CD1c-positive myeloid dendritic cell (primary cell): Measurements from ENCODE around the gene MGAT5.

Source experiments
- DNase-seq: peaks from one replicate; pipeline ENCODE4 v3.0.0-alpha.2; 2016; ENCODE audit errors: extremely low spot score

MGAT5 gene, protein sequence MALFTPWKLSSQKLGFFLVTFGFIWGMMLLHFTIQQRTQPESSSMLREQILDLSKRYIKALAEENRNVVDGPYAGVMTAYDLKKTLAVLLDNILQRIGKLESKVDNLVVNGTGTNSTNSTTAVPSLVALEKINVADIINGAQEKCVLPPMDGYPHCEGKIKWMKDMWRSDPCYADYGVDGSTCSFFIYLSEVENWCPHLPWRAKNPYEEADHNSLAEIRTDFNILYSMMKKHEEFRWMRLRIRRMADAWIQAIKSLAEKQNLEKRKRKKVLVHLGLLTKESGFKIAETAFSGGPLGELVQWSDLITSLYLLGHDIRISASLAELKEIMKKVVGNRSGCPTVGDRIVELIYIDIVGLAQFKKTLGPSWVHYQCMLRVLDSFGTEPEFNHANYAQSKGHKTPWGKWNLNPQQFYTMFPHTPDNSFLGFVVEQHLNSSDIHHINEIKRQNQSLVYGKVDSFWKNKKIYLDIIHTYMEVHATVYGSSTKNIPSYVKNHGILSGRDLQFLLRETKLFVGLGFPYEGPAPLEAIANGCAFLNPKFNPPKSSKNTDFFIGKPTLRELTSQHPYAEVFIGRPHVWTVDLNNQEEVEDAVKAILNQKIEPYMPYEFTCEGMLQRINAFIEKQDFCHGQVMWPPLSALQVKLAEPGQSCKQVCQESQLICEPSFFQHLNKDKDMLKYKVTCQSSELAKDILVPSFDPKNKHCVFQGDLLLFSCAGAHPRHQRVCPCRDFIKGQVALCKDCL

GRCh38 chr2:134253804-134254203, at the start of gene MGAT5:
Gene MGAT5 (plus strand): TSS chr2:134254072. CDS start chr2:134254404, 332 bp downstream.
- peak; percentile 18 for DNase-seq

- no peak for DNase-seq
Observed at GRCh38 chr2:134205087-134205486, 48.8 kb upstream of the MGAT5 start.

GRCh38 chr2:134206031-134206430, 47.8 kb upstream of the MGAT5 start:
- DNase-seq: peak; percentile 76

- DNase-seq: peak; percentile 66
Observed at GRCh38 chr2:134206573-134206972, 47.3 kb upstream of the MGAT5 start.

DNA sequence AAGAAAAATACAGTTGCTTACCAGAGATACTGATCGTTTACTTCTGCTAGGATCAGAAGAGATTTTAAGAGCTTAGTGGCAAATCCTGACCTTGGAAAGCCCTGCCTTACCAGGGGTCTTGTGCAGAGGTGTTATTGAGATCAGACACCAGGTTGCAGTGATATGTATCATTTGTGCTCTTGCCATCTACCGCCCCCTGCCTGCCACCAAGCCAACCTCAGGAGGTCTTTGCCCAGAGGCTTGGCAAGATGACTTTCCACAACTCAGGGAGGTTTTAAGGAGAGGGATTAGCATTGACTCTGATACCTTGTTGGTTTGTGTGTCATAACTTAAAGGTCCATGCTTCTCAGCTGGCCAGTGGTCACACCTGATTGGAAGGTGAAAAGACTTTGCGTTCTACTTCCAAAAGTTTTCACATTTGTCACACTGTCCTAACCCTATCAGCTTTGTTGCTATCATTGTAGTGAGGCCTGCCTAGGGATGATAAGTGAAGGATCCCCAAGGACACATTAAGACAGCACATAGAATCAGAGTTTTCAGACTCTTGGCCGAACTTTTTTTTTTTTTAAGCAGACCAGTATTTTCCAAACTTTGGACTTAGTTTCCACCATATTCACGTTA, 46.2 kb upstream of the MGAT5 start:
- DNase-seq: peak; percentile 48

DNA sequence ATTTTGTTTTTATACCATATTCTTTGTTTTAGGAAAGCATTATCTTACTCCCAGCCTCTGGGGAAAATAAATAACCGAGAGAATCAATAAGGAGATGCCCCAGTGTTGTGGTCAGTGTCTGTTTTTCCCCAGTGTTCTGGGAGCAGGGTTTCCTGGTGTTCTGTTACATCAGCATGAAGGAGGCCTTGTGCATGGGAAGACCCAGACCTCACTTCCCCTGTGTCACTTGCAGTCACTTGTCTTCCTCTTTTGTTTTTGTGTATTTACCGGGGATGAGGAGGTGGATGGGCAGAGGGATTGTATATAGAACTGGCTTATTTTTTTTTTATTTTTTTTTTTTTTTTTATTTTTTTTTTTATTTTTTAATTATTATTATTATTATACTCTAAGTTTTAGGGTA, 45.0 kb upstream of the MGAT5 start:
- peak; percentile 46 for DNase-seq

GRCh38 chr2:134212746-134213145, 41.1 kb upstream of the MGAT5 start:
- DNase-seq: no peak

- no peak for DNase-seq
Observed at GRCh38 chr2:134216152-134216829, 37.6 kb upstream of the MGAT5 start.

DNA sequence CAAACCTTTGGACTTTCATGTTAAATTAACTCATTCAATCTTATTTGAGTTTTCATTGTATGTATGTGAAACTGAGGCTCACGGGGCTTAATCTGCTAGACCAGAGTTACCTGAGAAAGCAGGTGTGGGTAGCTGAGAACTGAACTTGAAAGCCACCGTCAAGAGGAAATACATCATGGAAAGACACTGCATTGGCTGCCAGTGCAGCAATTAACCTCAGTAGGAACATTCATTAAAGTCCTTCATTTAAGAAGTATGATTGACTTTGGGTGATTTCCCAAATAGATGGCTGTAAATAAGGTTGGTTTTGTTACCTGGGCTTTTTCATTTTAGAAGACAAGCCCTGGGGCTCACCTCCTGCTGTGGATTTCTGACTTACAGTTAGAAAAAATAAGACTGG, 36.5 kb upstream of the MGAT5 start:
- no peak for DNase-seq

- peak; percentile 42 for DNase-seq
Observed at GRCh38 chr2:134217924-134218323, 35.9 kb upstream of the MGAT5 start.

- peak; percentile 18 for DNase-seq
Observed at GRCh38 chr2:134218414-134218813, 35.5 kb upstream of the MGAT5 start.

DNA sequence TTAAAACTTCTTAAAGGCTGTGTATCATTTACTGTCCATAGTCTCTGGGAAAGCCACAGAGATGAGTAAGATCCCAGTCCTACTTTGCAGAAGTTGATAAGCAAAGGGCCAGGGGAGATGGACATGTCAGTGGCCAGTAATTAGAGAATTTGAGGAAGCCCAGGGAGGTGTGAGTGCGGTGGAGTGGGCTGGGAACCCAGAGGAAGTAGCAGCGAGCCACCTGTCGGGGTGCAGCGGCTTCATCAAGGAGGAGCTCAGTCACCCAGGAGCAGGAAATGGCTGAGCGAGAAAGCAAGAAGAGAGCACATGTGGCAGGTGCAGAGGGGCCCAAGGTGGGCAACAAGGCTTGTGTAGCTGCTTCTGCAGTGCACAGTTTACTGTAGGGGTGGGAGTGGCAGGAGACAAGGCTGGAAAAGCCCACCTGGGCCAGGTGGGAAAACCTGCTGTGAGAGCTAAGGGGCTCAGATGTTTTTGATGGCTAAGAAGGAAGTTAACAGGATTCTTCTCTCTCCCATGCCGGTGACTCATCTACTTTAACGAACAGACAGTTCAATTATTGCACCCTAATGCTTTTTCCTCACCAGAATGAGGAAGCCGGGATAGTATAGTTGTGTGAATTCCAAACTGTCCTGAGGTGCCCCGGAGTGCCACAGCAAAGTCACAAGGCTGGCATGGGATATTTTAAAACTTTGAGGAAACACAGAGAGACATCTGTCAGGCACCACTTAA, 34.8 kb upstream of the MGAT5 start:
- peak; percentile 83 for DNase-seq

- DNase-seq: peak; percentile 28
Observed at GRCh38 chr2:134220344-134220974, 33.4 kb upstream of the MGAT5 start.

- no peak for DNase-seq
Observed at GRCh38 chr2:134224005-134224404, 29.9 kb upstream of the MGAT5 start.

- no peak for DNase-seq
Observed at GRCh38 chr2:134225173-134225572, 28.7 kb upstream of the MGAT5 start.

DNA sequence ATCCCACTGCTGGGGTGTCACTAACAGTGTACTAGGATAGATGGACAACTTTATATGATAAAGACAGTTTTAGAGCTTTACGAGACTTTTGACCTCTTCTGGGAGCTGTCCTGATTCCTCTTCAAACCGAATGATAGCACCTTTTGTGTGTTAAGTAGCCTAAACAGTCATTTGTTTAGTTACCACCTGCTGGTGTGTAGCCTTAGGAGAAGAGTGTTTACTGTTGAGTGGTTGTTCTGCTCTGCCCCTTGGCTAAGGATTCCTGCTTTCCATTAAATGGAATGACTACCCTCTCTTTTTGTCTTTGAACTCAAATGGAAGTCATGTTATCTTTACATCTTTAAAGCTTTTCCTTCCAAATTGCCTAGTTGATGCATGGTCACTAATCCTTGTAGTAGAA, 28.0 kb upstream of the MGAT5 start:
- DNase-seq: no peak

GRCh38 chr2:134226601-134227000, 27.3 kb upstream of the MGAT5 start:
- no peak for DNase-seq

DNA sequence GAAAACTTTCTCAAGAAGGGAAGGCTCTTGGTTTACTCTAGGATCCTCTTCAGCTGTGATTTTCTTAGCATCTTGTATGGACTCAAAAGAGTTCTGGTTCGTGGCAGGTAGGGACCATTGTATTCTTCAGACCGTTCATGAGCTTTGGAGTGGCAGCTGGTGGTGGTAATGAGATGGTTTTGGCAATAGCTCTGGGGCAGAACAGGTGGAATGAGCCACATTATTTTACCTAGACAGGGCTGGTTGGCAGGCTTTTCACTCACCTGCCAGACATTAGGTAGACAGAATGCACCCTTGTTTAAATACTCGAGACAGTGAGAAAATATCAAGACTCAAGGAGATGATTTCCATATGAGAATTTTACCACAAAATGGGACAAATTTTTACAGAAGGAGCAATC, 26.2 kb upstream of the MGAT5 start:
- no peak for DNase-seq

DNA sequence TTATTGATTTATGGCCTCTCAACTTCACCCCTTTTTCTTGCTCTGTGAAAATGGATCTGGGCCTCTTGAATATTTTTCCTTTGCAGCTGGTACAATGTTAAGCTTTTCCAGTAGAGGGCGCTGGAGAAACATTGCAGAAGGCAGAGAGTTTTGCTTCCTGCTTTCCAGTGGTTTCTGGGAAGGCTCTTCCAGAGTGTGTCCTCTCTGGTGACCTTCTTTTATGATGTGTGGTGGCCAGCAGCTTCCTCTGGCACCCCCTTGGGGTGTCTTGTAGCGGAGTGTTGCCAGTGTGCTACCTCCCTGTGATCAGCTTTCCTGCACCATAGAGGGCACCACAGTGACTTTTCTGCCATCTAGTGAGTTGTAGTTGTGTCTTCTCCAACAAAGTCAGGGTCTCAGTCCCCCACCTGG, 25.4 kb upstream of the MGAT5 start:
- peak; percentile 64 for DNase-seq

DNA sequence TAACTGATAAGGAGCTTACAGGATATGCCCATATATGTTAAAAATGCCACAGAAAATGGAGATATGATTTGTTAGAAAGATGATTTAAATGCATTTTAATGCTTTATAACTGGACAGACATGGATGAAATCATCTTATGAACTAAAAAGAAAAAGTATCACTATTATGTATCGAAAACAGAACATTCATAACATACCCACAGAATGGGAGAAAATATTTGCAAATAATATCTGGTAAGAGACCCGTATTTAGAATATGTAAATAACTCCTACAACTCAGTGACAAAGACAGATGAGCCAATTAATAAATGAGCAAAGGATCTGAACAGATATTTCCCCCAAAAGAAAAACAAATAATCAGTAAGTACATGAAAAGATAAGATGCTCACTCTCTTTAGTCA, 24.3 kb upstream of the MGAT5 start:
- DNase-seq: no peak

DNA sequence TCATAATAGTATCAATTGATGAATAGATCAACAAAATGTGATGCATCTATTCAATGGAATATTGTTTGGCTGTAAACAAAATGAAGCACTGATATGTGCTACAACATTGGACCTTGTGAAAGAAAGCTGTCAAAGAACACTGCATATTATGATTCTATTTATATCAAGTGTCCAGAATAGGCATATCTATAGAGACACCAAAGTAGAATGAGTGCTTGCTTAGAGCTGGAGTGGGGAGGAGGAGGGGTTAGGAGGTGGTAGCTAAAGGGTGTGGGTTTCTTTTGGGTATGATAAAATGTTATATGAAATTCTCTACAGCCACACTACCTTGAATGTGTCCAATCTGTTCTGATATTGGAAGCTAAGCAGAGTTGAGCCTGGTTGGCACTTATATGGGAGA, 23.0 kb upstream of the MGAT5 start:
- no peak for DNase-seq
